Omental fat pad (tissue), 4 donors: ENCODE results near the gene HSPA9. TPM values are rescaled to one million over a fixed set of nuclear protein-coding genes. Genes with fewer than 3 reads are reported as not detected.

Source experiments
- ATAC-seq: fragments of 150-250 bp; one replicate; pipeline ENCODE4 v1.9.1; 2016; ENCODE audit warnings: mild to moderate bottlenecking, moderate library complexity; ENCODE audit not compliant: low FRiP score
- DNase-seq: peaks from one replicate; pipeline ENCODE4 v3.0.0-alpha.2; 2019; ENCODE audit warnings: low spot score
- CTCF ChIP-seq, 3 donors: fragments of 450-650 bp; IDR thresholded peaks; one replicate each; pipeline ENCODE4 v1.5.1; 2016 to 2017; ENCODE audit warnings: antibody characterized with exemption in 3 of 3, mild to moderate bottlenecking in 3 of 3, moderate library complexity in 2 of 3
- total RNA-seq, 4 donors: library from RNA; depleted of rRNA; stranded (reverse); fragments of >200 nt; gene quantifications; one replicate each; pipeline ENCODE4 v1.1.0, GENCODE V29; 2016

The HSPA9 gene
- total RNA-seq, 4 donors from 2014 or later = 212 to 482 (median 318) TPM

GRCh38 chr5:138529812-138530211 is 45.4 kb downstream of the HSPA9 start:
- ATAC-seq (no peak), DNase-seq (no peak)
- no peak for TF ChIP-seq CTCF (IDR thresholded peaks at IDR 0.05)

GRCh38 chr5:138528744-138529469 is 46.3 kb downstream of the HSPA9 start:
- DNase-seq (no peak), ATAC-seq (no peak)
- TF ChIP-seq CTCF (IDR thresholded peaks at IDR 0.05) = no peak

- ATAC-seq (no peak), DNase-seq (no peak)
- TF ChIP-seq CTCF (IDR thresholded peaks at IDR 0.05) = no peak
These were observed 47.0 kb downstream of the HSPA9 start for GRCh38 chr5:138528208-138528607.

- no peak for ATAC-seq
- no peak for TF ChIP-seq CTCF (IDR thresholded peaks at IDR 0.05)
- no peak for DNase-seq
These were observed 48.0 kb downstream of the HSPA9 start for GRCh38 chr5:138527170-138527569.

GRCh38 chr5:138523406-138523805 is 51.8 kb downstream of the HSPA9 start:
- no peak for TF ChIP-seq CTCF (IDR thresholded peaks at IDR 0.05)
- no peak for DNase-seq

GRCh38 chr5:138520971-138521370 is 54.2 kb downstream of the HSPA9 start:
- TF ChIP-seq CTCF (IDR thresholded peaks at IDR 0.05) = no peak
- no peak for DNase-seq
- ATAC-seq = no peak

More at GRCh38 chr5:138523406-138523805, 51.8 kb downstream of the HSPA9 start:
- ATAC-seq = no peak

- ATAC-seq = no peak
- TF ChIP-seq CTCF (IDR thresholded peaks at IDR 0.05) = no peak
- no peak for DNase-seq
These were observed 57.8 kb downstream of the HSPA9 start for GRCh38 chr5:138517437-138517836.
